DND-41 (cell line): ENCODE results near the gene CYFIP2.
A peak's percentile ranks its signal among the peaks of the same experiment; 100 is the strongest.

Experiments used
- ATAC-seq: fragments of 200-7000 bp; cut with Tn5 transposase; 3 replicates; pipeline ENCODE4 v1.9.1; 2021; ENCODE audit warnings: low read depth; ENCODE audit not compliant: insufficient read depth
- DNase-seq: peaks from one replicate; pipeline ENCODE4 v3.0.0-alpha.2; 2020
- H2AFZ ChIP-seq: 2 replicates; pipeline ENCODE4 v1.6.0; 2012; ENCODE audit warnings: low read depth, low read length
- H3K27ac ChIP-seq: 2 replicates; pipeline ENCODE4 v1.5.1; 2012; ENCODE audit warnings: low read length, inconsistent platforms
- H3K27me3 ChIP-seq: fragments of 200-600 bp; sonication (generic); 2 replicates; pipeline ENCODE4 v1.6.0; 2012; ENCODE audit warnings: low read length, mild to moderate bottlenecking, inconsistent platforms; ENCODE audit not compliant: insufficient read depth, poor library complexity
- H3K36me3 ChIP-seq: 2 replicates; pipeline ENCODE4 v1.5.1; 2012; ENCODE audit warnings: low read length, inconsistent platforms; ENCODE audit not compliant: insufficient read depth
- H3K4me1 ChIP-seq: 2 replicates; pipeline ENCODE4 v1.5.1; 2012; ENCODE audit warnings: mild to moderate bottlenecking, low read length; ENCODE audit not compliant: insufficient read depth
- H3K4me2 ChIP-seq: 2 replicates; pipeline ENCODE4 v1.6.0; 2012; ENCODE audit warnings: mild to moderate bottlenecking, moderate library complexity, low read length, inconsistent platforms; ENCODE audit not compliant: insufficient read depth
- H3K4me3 ChIP-seq, 2 experiments: fragments of 200-600 bp in 1 of 2; shearing (Covaris generic) in 1 of 2; 2 replicates each; pipeline ENCODE4 v1.5.1; 2012 to 2016; ENCODE audit warnings: inconsistent platforms in 2 of 2, low read length in 2 of 2, mild to moderate bottlenecking in 2 of 2, low read depth in 1 of 2, moderate library complexity in 1 of 2
- H3K79me2 ChIP-seq: 2 replicates; pipeline ENCODE4 v1.6.0; 2012; ENCODE audit warnings: low read length, inconsistent platforms; ENCODE audit not compliant: insufficient read depth
- H3K9ac ChIP-seq: 2 replicates; pipeline ENCODE4 v1.6.0; 2012; ENCODE audit warnings: low read depth, mild to moderate bottlenecking, inconsistent platforms, low read length, moderate library complexity
- H3K9me3 ChIP-seq: 2 replicates; pipeline ENCODE4 v1.5.1; 2012; ENCODE audit warnings: low read length, moderate library complexity, mild to moderate bottlenecking, inconsistent platforms; ENCODE audit not compliant: insufficient read depth, severe bottlenecking
- H4K20me1 ChIP-seq: 2 replicates; pipeline ENCODE4 v1.6.0; 2012; ENCODE audit warnings: low read length; ENCODE audit not compliant: insufficient read depth
- CTCF ChIP-seq: IDR thresholded peaks from 2 replicates; pipeline ENCODE4 v1.5.1; 2012; ENCODE audit warnings: borderline replicate concordance, low read length, moderate library complexity, mild to moderate bottlenecking; ENCODE audit not compliant: poor library complexity, severe bottlenecking; ENCODE audit errors: extremely low read depth
- EZH2 ChIP-seq: IDR thresholded peaks from 3 replicates; pipeline ENCODE4 v1.6.1; 2012; ENCODE audit warnings: borderline replicate concordance, low read depth, mild to moderate bottlenecking, moderate library complexity, low read length, inconsistent platforms; ENCODE audit not compliant: severe bottlenecking

The CYFIP2 gene

GRCh38 chr5:157326440-157327005 is 60.6 kb downstream of the CYFIP2 start:
- Histone ChIP-seq H3K27me3 (no peaks in the 10 kb centered on the region), H2AFZ (no peak overlapping the region), H3K4me2 (no peak overlapping the region), H3K4me3 (no peak overlapping the region), H3K79me2 (no peaks in the 10 kb centered on the region), H3K9ac (no peak overlapping the region), H3K27ac (no peak overlapping the region), H3K36me3 (peaks cover 94% of the 10 kb centered on the region), H4K20me1 (peaks cover 4% of the 10 kb centered on the region; the same call in 1 of the 2 replicates), H3K9me3 (no peaks in the 10 kb centered on the region), H3K4me1 (no peaks in the 10 kb centered on the region)
- DNase-seq (no peak), ATAC-seq (no peak)
- TF ChIP-seq CTCF (no peak), EZH2 (no peak)

GRCh38 chr5:157327771-157328170 is 61.8 kb downstream of the CYFIP2 start:
- Histone ChIP-seq H3K27me3 (no peaks in the 10 kb centered on the region), H3K4me2 (no peak overlapping the region), H4K20me1 (peaks cover 4% of the 10 kb centered on the region; the same call in 1 of the 2 replicates), H3K27ac (peak overlapping the region; percentile 6), H3K4me3 (no peak overlapping the region), H3K9ac (no peak overlapping the region), H3K4me1 (no peaks in the 10 kb centered on the region), H2AFZ (no peak overlapping the region), H3K79me2 (no peaks in the 10 kb centered on the region), H3K36me3 (peaks cover 94% of the 10 kb centered on the region), H3K9me3 (no peaks in the 10 kb centered on the region)
- no peak for ATAC-seq
- DNase-seq = no peak
- TF ChIP-seq CTCF (no peak), EZH2 (no peak)

- DNase-seq (peak; percentile 68), ATAC-seq (peak; percentile 99)
- Histone ChIP-seq H3K4me2 (no peak overlapping the region), H3K27ac (peak overlapping the region; percentile 6), H3K27me3 (no peaks in the 10 kb centered on the region), H3K4me1 (no peaks in the 10 kb centered on the region), H3K9me3 (no peaks in the 10 kb centered on the region), H3K36me3 (peaks cover 94% of the 10 kb centered on the region), H4K20me1 (peaks cover 4% of the 10 kb centered on the region; the same call in 1 of the 2 replicates), H3K79me2 (no peaks in the 10 kb centered on the region), H2AFZ (no peak overlapping the region), H3K4me3 (no peak overlapping the region), H3K9ac (no peak overlapping the region)
- TF ChIP-seq CTCF (peak; percentile 89), EZH2 (no peak)
Observed at GRCh38 chr5:157328277-157328912, 62.5 kb downstream of the CYFIP2 start.
